Posterior cingulate gyrus (tissue), 11 donors: ENCODE data around the gene OR5AL1.
"Not testable (repeated sequence)": the region's sequence is repeated elsewhere in the genome, so short reads cannot be mapped to it uniquely, and the experiment has no call there.

Experiments used
- DNase-seq, 10 donors: peaks; one replicate each; pipeline versions ENCODE4 v3.0.0 to v3.0.0-alpha.2; 2020 to 2021; ENCODE audit warnings: mixed read lengths in 3 of 10
- intact Hi-C: fragments of 100-400 bp; cut with DNase I; formaldehyde crosslinking; loops from one replicate; pipeline ENCODE4 v1.15.1; 2023

Gene OR5AL1

DNA sequence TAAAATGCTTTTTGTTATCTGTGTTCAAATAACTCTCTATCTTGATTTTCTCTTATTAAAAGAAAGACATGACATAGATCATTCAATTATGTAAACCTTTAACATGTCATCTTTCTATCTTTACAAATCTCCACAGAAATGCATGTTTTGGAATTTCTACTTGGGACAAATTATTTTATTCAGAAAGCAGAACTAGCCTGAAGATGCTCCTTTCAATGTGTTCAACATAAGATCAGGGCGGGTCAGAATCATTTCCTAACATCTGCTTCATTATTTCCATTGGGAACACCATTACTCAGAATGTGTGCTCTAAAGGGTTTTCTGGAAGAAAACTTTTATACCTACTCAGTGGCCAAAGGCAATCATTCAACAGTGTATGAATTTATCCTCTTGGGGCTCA is at the start of gene OR5AL1:
OR5AL1 (plus strand) TSS at position 301 of the 400 bp plus-strand sequence.
- intact Hi-C loops = no loop called here

DNA sequence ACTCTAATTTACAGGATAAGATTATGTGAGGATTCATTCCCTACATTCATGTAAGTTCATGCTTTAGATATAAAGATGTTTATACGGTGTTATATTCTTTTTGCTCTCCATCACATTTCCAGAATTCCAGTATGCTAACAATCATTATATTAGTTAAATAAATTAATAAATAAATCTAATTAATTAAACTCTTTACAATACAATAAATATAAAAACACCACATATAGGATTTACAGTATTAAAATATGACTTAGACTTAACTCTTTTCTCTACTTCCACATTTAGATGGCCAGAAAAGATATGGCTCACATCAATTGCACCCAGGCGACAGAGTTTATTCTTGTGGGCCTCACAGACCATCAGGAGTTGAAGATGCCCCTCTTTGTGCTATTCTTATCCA is 37.2 kb upstream of the OR5AL1 start, which contains the start of gene OR8U1:
OR8U1 (plus strand) TSS at position 301 of the 400 bp plus-strand sequence; CDS start at position 301, 0 bp downstream.
- DNase-seq = no peak
- intact Hi-C loops = no loop called here

More for the DNA sequence above, at the start of gene OR5AL1:
- no peak for DNase-seq

DNA sequence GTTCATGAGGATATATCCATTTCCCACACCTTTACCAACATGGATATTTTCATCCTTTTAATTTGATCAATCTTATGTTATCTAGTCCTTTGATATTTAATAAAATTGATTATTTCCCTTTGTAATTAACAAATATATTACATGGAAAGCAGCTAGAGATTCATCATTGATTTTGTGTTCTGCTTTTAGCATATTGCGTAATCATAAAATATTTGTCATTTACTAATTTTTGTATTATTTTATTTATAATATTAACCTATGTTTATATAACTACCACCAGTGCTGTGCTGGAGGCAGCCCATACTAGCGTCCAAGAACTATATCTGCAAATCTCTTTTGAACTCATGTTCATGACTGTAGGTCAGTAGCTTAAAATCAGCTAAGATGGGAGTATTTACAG is 32.4 kb upstream of the OR5AL1 start:
- intact Hi-C loops = no loop called here

DNA sequence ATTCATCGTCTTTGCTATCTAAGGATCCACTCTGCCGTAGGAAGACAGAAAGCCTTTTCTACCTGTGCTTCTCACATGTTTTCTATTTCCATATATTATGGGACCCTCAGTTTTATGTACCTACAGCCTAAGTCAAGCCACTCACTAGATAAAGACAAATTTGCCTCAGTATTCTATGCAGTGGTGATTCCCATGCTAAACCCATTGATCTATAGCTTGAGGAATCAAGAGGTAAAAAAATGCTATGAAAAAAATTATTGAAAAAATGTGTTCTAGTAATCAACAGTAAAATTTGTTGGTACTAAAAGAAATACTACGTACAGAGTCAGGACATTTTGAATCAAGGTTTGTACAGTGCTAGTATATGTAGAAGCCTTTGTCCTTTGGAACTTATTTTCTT is 18.1 kb upstream of the OR5AL1 start:
- intact Hi-C loops = no loop called here
- DNase-seq = no peak

More for the DNA sequence above, 32.4 kb upstream of the OR5AL1 start:
- DNase-seq = no peak

DNA sequence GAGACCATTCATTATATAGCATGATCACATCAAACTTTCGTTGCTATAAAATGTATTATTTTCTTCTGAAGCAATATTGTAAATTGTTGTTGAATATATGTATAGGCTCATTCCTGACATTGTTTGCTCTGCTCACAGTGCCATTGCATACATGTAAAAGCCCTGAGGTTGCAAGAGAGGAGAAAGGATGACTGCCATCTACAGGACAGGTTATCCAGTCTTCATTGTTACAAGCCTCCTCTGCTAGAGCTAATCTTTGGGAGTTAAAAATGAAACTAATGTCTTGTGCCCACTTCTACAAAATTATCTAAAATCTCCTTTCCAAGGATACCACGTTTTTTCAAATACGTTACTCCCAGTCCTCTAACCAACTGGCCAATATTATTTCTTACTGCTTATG is 16.4 kb upstream of the OR5AL1 start:
- intact Hi-C loops = no loop called here
- DNase-seq = no peak

DNA sequence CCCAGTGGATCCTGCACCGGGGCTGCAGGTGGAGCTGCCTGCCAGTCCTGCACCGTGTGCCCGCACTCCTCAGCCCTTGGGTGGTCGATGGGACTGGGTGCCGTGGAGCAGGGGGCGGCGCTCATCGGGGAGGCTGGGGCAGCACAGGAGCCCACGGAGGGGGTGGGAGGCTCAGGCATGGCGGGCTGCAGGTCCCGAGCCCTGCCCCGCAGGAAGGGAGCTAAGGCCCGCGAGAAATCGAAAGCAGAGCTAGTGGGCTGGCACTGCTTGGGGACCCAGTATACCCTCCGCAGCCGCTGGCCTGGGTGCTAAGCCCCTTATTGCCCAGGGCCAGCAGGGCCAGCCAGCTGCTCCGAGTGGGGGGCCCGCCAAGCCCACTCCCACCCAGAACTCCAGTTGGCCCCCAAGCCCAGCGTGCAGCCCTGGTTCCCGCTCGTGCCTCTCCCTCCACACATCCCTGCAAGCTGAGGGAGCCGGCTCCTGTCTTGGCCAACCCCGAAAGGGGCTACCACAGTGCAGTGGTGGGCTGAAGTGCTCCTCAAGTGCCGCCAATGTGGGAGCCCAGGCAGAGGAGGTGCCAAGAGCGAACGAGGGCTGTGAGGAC is 10.5 kb upstream of the OR5AL1 start:
- DNase-seq = peak in 3 of 10 donors; percentile 60 to 83 (median 61)
- intact Hi-C loops = not testable (repeated sequence)

DNA sequence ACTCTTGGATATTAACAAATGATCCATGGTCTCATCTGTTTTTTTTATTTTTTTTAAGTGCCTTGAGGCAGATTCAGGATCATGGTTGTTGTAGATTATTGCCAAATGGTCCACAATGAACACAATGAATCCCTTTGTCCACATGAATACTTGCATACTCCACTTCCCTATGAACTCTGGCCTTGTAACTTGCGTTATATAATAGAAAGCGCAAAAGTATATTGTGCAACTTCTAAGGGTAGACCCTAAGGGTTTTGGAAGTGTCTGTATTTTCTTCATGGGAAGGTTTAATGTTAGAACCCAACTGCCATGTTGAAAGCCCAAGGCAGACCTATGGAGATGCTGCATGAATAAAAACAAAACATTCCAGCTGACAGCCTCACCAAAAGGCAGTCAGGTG is 8.1 kb upstream of the OR5AL1 start:
- no peak for DNase-seq
- intact Hi-C loops = no loop called here

DNA sequence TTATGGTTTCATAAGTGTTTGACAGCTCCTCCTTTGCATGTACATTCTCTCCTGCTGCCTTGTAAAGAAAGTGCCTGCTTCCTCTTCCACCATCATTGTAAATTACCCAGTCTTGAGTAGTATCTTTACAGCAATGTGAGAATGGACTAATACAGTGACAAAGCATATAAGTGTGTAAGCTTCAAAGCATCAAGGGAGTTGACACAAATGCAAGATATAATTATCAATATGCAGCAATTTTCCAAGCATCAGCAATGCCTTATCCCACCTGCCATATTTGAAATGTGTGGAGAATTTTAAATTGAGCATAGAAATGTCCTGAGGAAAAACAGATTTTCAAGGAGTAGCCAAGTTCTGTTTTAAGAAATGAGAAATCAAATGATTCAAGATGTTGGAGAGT is 1.7 kb upstream of the OR5AL1 start:
- no peak for DNase-seq
- intact Hi-C loops = no loop called here

DNA sequence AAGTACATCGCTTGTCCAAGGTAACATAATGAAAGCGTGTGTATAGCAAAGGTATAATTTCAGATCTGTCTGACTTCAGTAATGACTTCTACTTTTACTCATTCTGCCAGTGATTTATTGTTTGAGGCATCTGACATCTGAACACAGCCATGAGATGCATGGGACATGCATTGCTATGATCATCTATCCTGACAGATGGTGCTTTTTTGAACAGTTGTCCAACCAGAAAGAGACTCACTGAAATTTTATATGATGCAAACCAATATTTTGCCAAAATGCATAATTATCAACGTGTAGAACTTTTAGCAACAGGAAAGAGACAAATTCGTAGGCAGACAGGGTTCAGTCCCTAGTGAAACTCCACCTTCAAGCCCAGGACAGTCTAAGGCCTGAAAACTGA is 41.0 kb downstream of the OR5AL1 start:
- intact Hi-C loops = no loop called here
- DNase-seq = no peak

DNA sequence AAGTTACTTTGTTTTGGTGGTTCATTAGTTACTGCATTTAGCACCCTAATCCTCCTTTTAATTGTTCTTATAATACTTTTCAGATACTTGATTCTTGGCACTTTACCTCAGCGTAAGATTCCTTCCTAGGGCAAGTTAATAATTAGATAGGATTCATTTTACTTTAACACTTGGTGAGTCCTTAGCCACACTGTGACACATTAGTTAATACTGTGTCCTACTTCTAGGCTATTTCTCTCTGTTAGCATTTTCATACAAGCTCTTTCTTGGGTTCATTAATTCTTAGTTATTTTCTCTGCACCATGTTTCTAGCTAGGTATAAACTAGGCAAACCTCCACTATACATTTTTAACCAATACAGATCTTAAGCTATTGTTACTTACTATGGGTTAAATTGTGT is 44.6 kb downstream of the OR5AL1 start:
- DNase-seq = no peak
- intact Hi-C loops = no loop called here
